ENCODE measurements around the gene GNG13. TPM values are rescaled to one million over a fixed set of nuclear protein-coding genes. Genes with fewer than 3 reads are reported as not detected.
"Not testable (repeated sequence)": the region's sequence is repeated elsewhere in the genome, so short reads cannot be mapped to it uniquely, and the experiment has no call there.

GNG13 gene
- total and polyA plus RNA-seq, 8 donors: 0.17 to 0.27 TPM; not detected in 6

GRCh38 chr16:841455-842060, 41.0 kb upstream of the GNG13 start:
- DNase-seq: peak in 1 of 4 donors; percentile 61
- Histone ChIP-seq H3K36me3 (no peaks in the 10 kb centered on the region), H3K27me3 (peaks cover 0 to 33% of the 10 kb centered on the region in 2 donors), H3K4me1 (no peaks in the 10 kb centered on the region), H3K9me3 (peaks cover 0 to 13% of the 10 kb centered on the region in 2 donors), H3K4me3 (no peak overlapping the region), H3K27ac (no peak overlapping the region)
- no peak for TF ChIP-seq CTCF (IDR thresholded peaks at IDR 0.05)
- no peak for ATAC-seq
- intact Hi-C loops (cut with DNase I): no loop called here

GRCh38 chr16:840561-841454, 40.3 kb upstream of the GNG13 start:
- Histone ChIP-seq H3K36me3 (no peaks in the 10 kb centered on the region), H3K9me3 (peaks cover 0 to 20% of the 10 kb centered on the region in 2 donors), H3K4me3 (no peak overlapping the region), H3K27me3 (peaks cover 0 to 33% of the 10 kb centered on the region in 2 donors), H3K27ac (no peak overlapping the region), H3K4me1 (no peaks in the 10 kb centered on the region)
- no peak for ATAC-seq
- DNase-seq: peak in 1 of 4 donors; percentile 70
- TF ChIP-seq CTCF (IDR thresholded peaks at IDR 0.05): no peak
- intact Hi-C loops (cut with DNase I): no loop called here

GRCh38 chr16:839643-840408, 39.3 kb upstream of the GNG13 start:
- no peak overlapping the region for H3K27ac ChIP-seq
- H3K4me1 ChIP-seq: no peaks in the 10 kb centered on the region
- no peak for TF ChIP-seq CTCF (IDR thresholded peaks at IDR 0.05)
- ATAC-seq: no peak
- intact Hi-C loops (cut with DNase I): no loop called here
- peaks cover 0 to 33% of the 10 kb centered on the region in 2 donors for H3K27me3 ChIP-seq
- no peaks in the 10 kb centered on the region for H3K36me3 ChIP-seq
- peak in 1 of 4 donors; percentile 64 for DNase-seq
- H3K9me3 ChIP-seq: peaks cover 0 to 29% of the 10 kb centered on the region in 2 donors
- H3K4me3 ChIP-seq: no peak overlapping the region

GRCh38 chr16:838741-839140, 38.2 kb upstream of the GNG13 start:
- H3K27ac ChIP-seq: no peak overlapping the region
- no peaks in the 10 kb centered on the region for H3K36me3 ChIP-seq
- no peak for TF ChIP-seq CTCF (IDR thresholded peaks at IDR 0.05)
- peaks cover 0 to 30% of the 10 kb centered on the region in 2 donors for H3K9me3 ChIP-seq
- DNase-seq (no peak), ATAC-seq (no peak)
- H3K4me3 ChIP-seq: no peak overlapping the region
- intact Hi-C loops (cut with DNase I): no loop called here
- peaks cover 0 to 33% of the 10 kb centered on the region in 2 donors for H3K27me3 ChIP-seq
- no peaks in the 10 kb centered on the region for H3K4me1 ChIP-seq

GRCh38 chr16:836822-837221, 36.3 kb upstream of the GNG13 start:
- H3K4me3 ChIP-seq; H3K27ac ChIP-seq; intact Hi-C loops (cut with DNase I); ATAC-seq; DNase-seq; H3K36me3 ChIP-seq; H3K4me1 ChIP-seq: not testable (repeated sequence)
- peaks cover 0 to 30% of the 10 kb centered on the region in 2 donors for H3K9me3 ChIP-seq
- H3K27me3 ChIP-seq: peaks cover 0 to 39% of the 10 kb centered on the region in 2 donors

Measured in left lung (tissue), 10 donors.